Ovary (tissue), 3 donors: Measurements from ENCODE around the gene TMX2.

Source experiments
- EP300 ChIP-seq: sonication (generic); formaldehyde crosslinking; IDR thresholded peaks from one replicate; pipeline ENCODE4 v1.6.1; 2017; ENCODE audit warnings: antibody characterized with exemption
- POLR2A ChIP-seq: fragments of 450-650 bp; IDR thresholded peaks from one replicate; pipeline ENCODE4 v1.6.1; 2017; ENCODE audit warnings: antibody characterized with exemption, mild to moderate bottlenecking, moderate library complexity
- TF ChIP-seq, protein P1 (sequence below), 3 donors: fragments of 450-650 bp in 2 of 3; fragments of 200-600 bp in 1 of 3; IDR thresholded peaks; one replicate each; pipeline versions ENCODE4 v1.5.1 to v1.8.0; 2016 to 2022; ENCODE audit warnings: antibody characterized with exemption in 3 of 3, mild to moderate bottlenecking in 1 of 3
- donor health status: DM: no; HTN: no; CAD: no.

DNA sequence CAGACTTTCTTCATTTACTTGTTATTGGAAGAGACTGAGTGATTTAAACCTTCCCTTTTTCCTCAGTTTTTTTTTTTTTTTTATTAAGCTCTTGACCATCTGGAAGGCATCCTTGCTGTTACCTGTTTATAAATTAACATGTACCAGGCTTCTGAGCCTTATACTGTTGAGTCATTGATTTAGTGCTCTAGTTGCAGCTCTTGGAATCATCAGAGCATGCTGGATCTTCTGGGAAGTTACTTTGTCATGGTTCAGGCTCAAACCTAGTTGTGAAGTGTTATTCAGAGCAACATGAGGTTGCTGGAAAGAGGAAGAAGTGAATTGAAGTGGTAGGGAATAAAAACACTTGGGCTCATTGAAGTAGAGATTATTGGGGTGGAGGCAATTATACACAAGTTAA, 38.1 kb upstream of the TMX2 start:
- TF ChIP-seq, protein P1, sequence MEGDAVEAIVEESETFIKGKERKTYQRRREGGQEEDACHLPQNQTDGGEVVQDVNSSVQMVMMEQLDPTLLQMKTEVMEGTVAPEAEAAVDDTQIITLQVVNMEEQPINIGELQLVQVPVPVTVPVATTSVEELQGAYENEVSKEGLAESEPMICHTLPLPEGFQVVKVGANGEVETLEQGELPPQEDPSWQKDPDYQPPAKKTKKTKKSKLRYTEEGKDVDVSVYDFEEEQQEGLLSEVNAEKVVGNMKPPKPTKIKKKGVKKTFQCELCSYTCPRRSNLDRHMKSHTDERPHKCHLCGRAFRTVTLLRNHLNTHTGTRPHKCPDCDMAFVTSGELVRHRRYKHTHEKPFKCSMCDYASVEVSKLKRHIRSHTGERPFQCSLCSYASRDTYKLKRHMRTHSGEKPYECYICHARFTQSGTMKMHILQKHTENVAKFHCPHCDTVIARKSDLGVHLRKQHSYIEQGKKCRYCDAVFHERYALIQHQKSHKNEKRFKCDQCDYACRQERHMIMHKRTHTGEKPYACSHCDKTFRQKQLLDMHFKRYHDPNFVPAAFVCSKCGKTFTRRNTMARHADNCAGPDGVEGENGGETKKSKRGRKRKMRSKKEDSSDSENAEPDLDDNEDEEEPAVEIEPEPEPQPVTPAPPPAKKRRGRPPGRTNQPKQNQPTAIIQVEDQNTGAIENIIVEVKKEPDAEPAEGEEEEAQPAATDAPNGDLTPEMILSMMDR (IDR thresholded peaks at IDR 0.05) = no peak
- TF ChIP-seq POLR2A (no peak), EP300 (no peak)
